Measurements from ENCODE around the gene KCNN3.
"Not testable (repeated sequence)": the region's sequence is repeated elsewhere in the genome, so short reads cannot be mapped to it uniquely, and the experiment has no call there.

Gene KCNN3

GRCh38 chr1:154870115-154870571 is at the start of gene KCNN3:
Gene KCNN3, minus strand, starts transcription at chr1:154870281. Its CDS starts 317 bp downstream, at chr1:154869964.
- DNase-seq, result peak; percentile 90 to 96

GRCh38 chr1:154913273-154913672 is 43.2 kb upstream of the KCNN3 start:
- DNase-seq, result no peak

- no peak for DNase-seq
Observed at GRCh38 chr1:154912755-154913154, 42.7 kb upstream of the KCNN3 start.

GRCh38 chr1:154911691-154912550 is 41.8 kb upstream of the KCNN3 start:
- no peak for DNase-seq

- DNase-seq, result no peak
Observed at GRCh38 chr1:154910851-154911250, 40.8 kb upstream of the KCNN3 start.

- no peak for DNase-seq
Observed at GRCh38 chr1:154908937-154909336, 38.9 kb upstream of the KCNN3 start.

GRCh38 chr1:154908129-154908528 is 38.0 kb upstream of the KCNN3 start:
- not testable (repeated sequence) for DNase-seq

GRCh38 chr1:154906621-154907081 is 36.6 kb upstream of the KCNN3 start:
- no peak for DNase-seq

- DNase-seq, result no peak
Observed at GRCh38 chr1:154902938-154903566, 33.0 kb upstream of the KCNN3 start.

GRCh38 chr1:154901591-154901990 is 31.5 kb upstream of the KCNN3 start:
- DNase-seq, result no peak

GRCh38 chr1:154899041-154899440 is 29.0 kb upstream of the KCNN3 start:
- no peak for DNase-seq

GRCh38 chr1:154896771-154897286 is 26.7 kb upstream of the KCNN3 start:
- DNase-seq, result no peak

- DNase-seq, result no peak
Observed at GRCh38 chr1:154895798-154896197, 25.7 kb upstream of the KCNN3 start.

- DNase-seq, result no peak
Observed at GRCh38 chr1:154891452-154891851, 21.4 kb upstream of the KCNN3 start.

GRCh38 chr1:154888757-154889156 is 18.7 kb upstream of the KCNN3 start:
- no peak for DNase-seq

- no peak for DNase-seq
Observed at GRCh38 chr1:154886281-154887015, 16.4 kb upstream of the KCNN3 start.

- no peak for DNase-seq
Observed at GRCh38 chr1:154884869-154885701, 15.0 kb upstream of the KCNN3 start.

- DNase-seq, result no peak
Observed at GRCh38 chr1:154883919-154884868, 14.1 kb upstream of the KCNN3 start.

- no peak for DNase-seq
Observed at GRCh38 chr1:154881820-154882535, 11.9 kb upstream of the KCNN3 start.

- no peak for DNase-seq
Observed at GRCh38 chr1:154880671-154881070, 10.6 kb upstream of the KCNN3 start.
